ENCODE measurements around the gene KDM6B.

The KDM6B gene

DNA sequence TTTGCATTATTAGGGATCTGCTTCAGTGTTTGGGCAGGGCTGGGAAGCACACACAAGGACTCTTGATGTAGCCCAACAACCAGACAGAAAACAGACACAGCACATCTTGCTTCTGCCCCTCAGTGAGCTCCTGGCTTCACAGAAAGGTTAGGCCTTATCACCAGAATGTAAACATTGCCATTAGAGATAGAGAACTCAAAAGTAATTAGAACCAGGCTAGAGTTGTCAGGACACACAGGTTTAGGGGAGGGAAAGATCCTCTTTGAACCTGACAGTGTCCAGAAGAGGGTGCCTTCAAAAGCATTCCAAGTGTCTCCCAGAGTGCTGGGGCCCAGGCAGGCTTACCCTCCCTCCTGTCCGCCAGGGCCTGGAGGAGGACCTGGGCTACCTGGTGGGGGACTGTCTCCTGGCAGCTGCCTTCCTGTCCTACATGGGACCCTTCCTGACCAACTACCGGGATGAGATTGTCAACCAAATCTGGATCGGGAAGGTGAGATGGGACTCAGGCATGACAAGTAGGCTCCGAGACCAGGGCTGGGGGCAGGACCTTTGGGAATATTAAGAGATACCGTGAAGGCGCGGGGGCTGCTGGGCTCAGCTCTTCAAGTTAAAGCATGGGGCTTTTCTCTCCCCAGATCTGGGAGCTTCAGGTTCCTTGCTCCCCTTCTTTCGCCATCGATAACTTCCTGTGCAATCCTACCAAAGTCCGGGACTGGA lies 16.9 kb upstream of the KDM6B start:
- Mint-ChIP-seq H3K9me3 (no peaks in the 10 kb centered on the region), H3K4me1 (no peaks in the 10 kb centered on the region), H3K4me3 (no peak overlapping the region), H3K27ac (peak overlapping the region in 1 of 2 donors; percentile 29), H3K27me3 (no peaks in the 10 kb centered on the region)
- ATAC-seq (no peak), DNase-seq (no peak)

DNA sequence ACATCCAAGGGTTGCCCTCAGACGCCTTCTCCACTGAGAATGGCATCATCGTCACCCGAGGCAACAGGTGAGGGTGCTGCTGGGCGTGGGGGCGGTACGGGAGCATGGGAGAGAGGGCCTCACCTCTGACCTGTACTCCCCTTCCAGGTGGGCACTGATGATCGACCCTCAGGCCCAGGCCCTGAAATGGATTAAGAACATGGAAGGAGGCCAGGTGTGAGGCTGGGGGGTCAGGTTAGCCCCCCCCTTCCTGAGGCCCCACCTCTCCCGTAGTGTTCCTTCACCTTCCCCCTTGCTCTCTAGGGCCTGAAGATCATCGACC lies 16.4 kb upstream of the KDM6B start:
- Mint-ChIP-seq H3K27me3 (no peaks in the 10 kb centered on the region), H3K27ac (no peak overlapping the region), H3K4me3 (no peak overlapping the region), H3K4me1 (no peaks in the 10 kb centered on the region), H3K9me3 (no peaks in the 10 kb centered on the region)
- no peak for ATAC-seq
- no peak for DNase-seq

DNA sequence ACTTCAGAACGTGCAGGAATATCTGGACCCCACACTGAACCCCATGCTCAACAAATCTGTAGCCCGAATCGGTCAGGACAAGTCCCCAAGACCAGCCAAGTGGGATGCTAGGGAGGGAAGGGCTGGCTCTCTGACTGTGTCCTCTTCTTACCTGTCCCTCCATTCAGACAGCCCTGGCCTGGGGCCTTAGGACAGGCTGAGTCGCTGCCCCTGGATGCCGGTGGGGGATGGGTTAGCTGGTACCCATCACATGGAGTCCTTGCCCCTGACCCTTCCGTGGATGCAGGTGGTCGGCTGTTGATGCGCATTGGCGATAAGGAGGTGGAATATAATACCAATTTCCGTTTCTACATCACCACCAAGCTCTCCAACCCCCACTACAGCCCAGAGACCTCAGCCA lies 16.0 kb upstream of the KDM6B start:
- no peaks in the 10 kb centered on the region for H3K4me1 Mint-ChIP-seq
- H3K27me3 Mint-ChIP-seq = no peaks in the 10 kb centered on the region
- ATAC-seq = no peak
- no peak for DNase-seq
- no peak overlapping the region for H3K27ac Mint-ChIP-seq
- no peak overlapping the region for H3K4me3 Mint-ChIP-seq
- H3K9me3 Mint-ChIP-seq = no peaks in the 10 kb centered on the region

DNA sequence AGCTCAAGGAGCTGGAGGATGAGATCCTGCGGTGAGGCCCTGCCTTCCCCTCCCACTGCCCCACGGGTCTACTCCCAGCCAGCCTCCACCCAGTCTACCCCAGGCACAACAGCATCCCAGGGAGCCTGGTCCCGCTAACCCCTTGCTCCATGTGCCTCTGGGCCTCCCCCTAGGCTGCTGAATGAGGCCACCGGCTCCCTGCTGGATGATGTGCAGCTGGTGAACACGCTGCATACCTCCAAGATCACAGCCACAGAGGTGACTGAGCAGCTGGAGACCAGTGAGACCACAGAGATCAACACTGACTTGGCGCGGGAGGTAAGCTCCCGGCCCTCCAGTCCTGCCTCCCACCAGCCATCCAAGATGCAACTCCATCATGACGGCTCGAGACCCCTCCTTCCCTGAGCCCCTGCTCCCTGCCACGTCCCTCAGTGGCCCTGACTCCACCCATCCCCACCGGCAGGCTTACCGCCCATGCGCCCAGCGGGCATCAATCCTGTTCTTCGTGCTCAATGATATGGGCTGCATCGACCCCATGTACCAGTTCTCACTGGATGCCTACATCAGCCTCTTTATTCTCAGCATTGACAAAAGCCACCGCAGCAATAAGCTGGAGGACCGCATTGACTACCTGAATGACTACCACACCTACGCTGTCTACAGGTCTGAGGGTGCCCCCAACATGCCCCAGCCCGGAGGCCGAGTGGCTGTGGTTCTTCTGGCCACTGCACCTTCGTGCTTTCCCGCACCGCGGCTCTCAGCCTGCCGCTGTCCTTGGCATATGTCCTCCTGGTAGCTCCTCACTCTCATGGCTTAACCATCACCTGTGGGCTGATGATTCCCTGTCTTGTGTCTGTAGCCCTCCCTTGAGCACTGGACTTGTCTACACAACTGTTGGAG lies 15.0 kb upstream of the KDM6B start:
- H3K4me1 Mint-ChIP-seq = no peaks in the 10 kb centered on the region
- ATAC-seq (no peak), DNase-seq (no peak)
- H3K27me3 Mint-ChIP-seq = peaks cover 5% of the 10 kb centered on the region
- H3K9me3 Mint-ChIP-seq = no peaks in the 10 kb centered on the region
- H3K4me3 Mint-ChIP-seq = no peak overlapping the region
- H3K27ac Mint-ChIP-seq = no peak overlapping the region

DNA sequence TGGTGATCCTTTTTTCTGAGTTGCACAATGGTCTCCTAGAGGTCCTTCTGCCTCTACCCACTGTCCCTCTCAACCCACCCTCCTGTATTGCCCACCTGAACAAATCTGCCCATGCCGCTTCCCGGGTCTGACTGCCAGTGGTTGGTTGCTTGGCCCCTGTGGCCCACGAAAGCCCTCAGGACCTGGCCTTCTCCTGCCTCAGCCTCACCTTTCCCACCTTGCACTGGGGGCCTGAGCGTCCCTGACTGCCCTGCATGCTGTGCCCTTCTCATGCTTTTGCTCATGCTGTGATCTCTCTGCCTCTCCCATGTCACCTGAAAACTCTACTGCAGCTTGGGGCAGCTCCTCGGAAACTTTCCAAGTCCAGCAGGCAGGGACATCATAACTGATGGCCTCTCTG lies 13.8 kb upstream of the KDM6B start:
- Mint-ChIP-seq H3K27ac (no peak overlapping the region), H3K4me1 (peaks cover 2% of the 10 kb centered on the region), H3K9me3 (no peaks in the 10 kb centered on the region), H3K4me3 (no peak overlapping the region), H3K27me3 (peaks cover 11% of the 10 kb centered on the region)
- ATAC-seq = no peak
- no peak for DNase-seq

DNA sequence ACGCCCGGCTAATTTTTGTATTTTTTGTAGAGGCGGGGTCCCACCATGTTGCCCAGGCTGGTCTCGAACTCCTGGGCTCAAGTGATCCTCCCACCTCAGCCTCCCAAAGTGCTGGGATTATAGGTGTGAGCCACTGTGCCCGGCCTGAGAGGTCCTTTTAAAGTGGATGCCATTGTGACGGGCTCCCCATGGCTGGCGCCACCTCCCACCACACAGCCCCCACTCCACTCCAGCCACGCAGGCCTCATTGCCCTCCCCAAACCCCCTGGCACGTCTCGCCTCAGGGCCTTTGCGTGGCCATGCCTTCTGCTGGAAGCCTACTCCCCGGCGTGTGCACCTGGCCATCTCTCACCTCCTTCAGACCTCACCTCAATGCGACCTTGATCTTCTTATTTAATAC lies 11.9 kb upstream of the KDM6B start:
- no peaks in the 10 kb centered on the region for H3K9me3 Mint-ChIP-seq
- H3K4me1 Mint-ChIP-seq = peaks cover 6% of the 10 kb centered on the region
- H3K4me3 Mint-ChIP-seq = no peak overlapping the region
- ATAC-seq (no peak), DNase-seq (no peak)
- H3K27me3 Mint-ChIP-seq = peaks cover 15% of the 10 kb centered on the region
- H3K27ac Mint-ChIP-seq = no peak overlapping the region

DNA sequence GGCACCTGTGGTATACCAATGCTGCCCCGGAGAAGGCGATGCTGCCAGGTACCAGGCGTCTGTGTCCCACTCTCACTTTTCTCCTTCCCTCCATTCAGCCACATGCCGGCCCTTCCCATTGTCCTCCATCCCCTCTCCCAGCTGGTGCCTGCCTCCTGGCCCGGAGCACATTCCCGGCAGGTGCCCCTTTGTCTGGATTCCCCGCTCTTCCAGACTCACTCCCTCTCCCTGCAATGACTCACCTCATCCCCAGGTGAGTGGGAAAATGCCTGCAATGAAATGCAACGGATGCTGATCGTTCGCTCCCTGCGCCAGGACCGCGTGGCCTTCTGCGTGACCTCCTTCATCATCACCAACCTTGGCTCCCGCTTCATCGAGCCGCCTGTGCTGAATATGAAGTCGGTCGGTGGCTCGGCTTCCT lies 10.4 kb upstream of the KDM6B start:
- H3K4me1 Mint-ChIP-seq = peaks cover 6% of the 10 kb centered on the region
- no peak overlapping the region for H3K4me3 Mint-ChIP-seq
- DNase-seq (no peak), ATAC-seq (no peak)
- H3K9me3 Mint-ChIP-seq = no peaks in the 10 kb centered on the region
- no peak overlapping the region for H3K27ac Mint-ChIP-seq
- H3K27me3 Mint-ChIP-seq = peaks cover 16% of the 10 kb centered on the region

DNA sequence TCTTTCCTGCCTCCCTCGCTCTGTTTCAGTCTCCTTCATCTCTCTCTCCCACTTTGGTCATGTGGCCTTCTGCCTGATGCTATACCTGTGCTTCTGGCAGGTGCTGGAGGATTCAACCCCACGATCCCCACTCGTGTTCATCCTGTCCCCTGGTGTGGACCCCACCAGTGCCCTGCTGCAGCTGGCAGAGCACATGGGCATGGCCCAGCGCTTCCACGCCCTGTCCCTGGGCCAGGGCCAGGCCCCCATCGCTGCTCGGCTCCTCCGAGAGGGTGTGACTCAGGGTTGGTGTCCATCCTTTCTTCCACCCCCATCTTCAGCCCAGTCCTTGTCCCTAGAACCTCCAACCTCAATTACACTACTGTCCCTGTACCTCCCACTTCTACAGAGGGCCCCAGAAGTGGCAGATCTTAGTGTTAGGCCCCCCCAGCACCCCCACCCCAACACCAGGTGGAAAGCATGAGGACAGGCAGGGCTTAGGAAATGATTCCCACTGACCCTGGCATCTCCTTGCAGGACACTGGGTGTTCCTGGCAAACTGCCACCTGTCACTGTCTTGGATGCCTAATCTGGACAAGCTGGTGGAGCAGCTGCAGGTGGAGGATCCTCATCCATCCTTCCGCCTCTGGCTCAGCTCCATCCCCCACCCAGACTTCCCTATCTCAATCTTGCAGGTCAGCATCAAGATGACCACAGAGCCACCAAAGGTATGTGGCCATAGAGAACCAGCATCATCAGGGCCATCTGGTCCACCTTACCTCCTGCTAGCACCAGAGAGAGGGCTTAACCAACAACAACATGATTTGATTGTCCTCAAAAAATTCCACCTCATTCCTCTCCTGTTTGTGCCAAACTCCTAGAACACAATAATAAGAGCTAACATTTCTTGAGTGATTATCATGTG lies 9.7 kb upstream of the KDM6B start:
- Mint-ChIP-seq H3K4me3 (no peak overlapping the region), H3K27me3 (peaks cover 16% of the 10 kb centered on the region), H3K4me1 (peaks cover 6% of the 10 kb centered on the region), H3K27ac (no peak overlapping the region), H3K9me3 (no peaks in the 10 kb centered on the region)
- ATAC-seq = no peak
- DNase-seq = no peak

DNA sequence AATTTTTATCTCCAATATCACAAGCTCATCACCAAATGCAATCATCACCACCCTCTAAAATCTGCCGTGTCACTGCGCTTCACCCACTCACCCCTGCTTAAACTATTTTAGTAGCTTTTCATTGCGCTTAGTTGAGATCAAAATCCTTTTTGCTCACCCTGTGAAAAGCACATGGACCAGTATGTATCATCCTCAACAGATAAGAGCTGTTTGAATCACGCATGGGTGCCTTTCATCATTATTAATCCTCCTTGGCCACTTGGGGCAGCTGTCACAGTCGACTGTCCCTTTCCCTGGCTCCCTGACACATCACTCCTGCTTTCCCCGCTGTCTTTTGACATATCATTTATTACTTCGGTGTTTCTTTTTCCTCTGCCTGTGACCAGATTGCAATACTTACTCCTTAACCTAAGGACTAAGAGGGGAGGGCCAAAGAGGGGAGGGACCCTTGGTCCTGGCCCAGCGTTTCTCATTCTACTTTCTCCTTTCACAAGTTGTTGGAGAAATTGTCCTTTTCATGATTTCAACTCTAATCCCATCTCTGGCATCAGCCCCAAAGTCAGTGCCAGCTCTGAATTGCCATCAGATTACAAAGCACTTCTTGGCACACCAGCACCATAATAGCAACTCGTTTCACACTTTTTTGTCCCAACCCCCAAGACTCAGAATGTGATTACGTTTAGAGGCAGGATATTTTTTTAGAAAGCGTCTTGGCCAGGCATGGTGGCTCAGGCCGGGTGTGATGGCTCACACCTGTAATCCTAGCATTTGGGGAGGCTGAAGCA lies 8.6 kb upstream of the KDM6B start:
- ATAC-seq (no peak), DNase-seq (no peak)
- Mint-ChIP-seq H3K9me3 (no peaks in the 10 kb centered on the region), H3K4me3 (no peak overlapping the region), H3K4me1 (peaks cover 6% of the 10 kb centered on the region), H3K27ac (peak overlapping the region in 1 of 2 donors; percentile 72), H3K27me3 (peaks cover 16% of the 10 kb centered on the region)

DNA sequence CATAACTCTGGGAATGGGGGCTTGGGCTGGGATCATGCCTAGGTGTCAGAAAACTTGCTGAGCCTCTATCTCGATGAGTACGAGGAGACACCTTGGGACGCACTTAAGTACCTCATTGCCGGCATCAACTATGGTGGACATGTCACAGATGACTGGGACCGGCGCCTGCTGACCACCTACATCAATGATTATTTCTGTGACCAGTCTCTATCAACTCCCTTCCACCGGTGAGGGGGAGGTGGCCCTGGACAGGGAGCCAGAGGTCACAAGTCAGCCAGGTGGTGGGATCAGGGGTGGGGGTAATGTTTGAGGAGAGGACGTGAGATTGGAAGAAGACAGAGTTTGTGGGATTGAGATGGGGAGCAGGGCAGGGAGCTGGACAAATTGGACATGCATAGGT lies 3.4 kb upstream of the KDM6B start:
- H3K27me3 Mint-ChIP-seq = peaks cover 20% of the 10 kb centered on the region

DNA sequence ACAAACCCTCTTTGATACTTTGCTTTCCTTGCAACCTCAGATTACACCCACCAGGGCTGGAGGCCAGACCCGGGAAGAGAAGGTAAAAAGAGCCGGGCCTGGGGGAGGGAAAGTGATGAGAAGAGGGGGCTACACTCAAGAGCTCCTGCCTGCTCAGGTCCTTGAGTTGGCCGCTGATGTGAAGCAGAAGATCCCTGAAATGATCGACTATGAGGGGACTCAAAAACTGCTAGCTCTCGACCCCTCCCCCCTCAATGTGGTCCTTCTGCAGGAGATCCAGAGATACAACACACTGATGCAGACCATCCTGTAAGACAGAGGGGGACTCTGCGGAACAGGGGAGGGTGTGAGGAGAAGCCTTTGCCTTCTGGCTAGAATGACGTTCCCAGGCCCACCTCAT lies 2.8 kb upstream of the KDM6B start:
- H3K4me1 Mint-ChIP-seq = peaks cover 12% of the 10 kb centered on the region
- no peak overlapping the region for H3K4me3 Mint-ChIP-seq
- H3K27ac Mint-ChIP-seq = no peak overlapping the region
- DNase-seq = no peak
- peaks cover 20% of the 10 kb centered on the region for H3K27me3 Mint-ChIP-seq
- H3K9me3 Mint-ChIP-seq = no peaks in the 10 kb centered on the region
- no peak for ATAC-seq

More for the DNA sequence above, 3.4 kb upstream of the KDM6B start:
- Mint-ChIP-seq H3K9me3 (no peaks in the 10 kb centered on the region), H3K27ac (no peak overlapping the region), H3K4me1 (peaks cover 9% of the 10 kb centered on the region), H3K4me3 (no peak overlapping the region)
- DNase-seq (no peak), ATAC-seq (no peak)

DNA sequence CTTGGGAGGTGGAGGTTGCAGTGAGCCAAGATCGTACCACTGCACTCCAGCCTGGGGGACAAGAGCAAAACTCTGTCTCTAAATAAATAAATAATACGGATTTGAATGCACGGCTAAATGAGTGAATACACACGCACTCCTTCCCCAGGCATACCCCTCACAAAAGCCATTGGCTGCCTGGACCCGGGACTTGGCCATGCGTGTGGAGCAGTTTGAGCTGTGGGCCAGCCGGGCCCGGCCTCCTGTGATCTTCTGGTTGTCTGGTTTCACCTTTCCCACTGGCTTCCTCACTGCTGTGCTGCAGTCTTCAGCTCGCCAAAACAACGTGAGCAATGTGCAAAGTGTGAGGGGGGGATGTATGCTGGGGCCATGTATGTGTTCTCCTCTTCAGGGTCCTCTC lies 1.6 kb upstream of the KDM6B start:
- H3K4me3 Mint-ChIP-seq = no peak overlapping the region
- DNase-seq (no peak), ATAC-seq (no peak)
- H3K27ac Mint-ChIP-seq = no peak overlapping the region
- H3K9me3 Mint-ChIP-seq = no peaks in the 10 kb centered on the region
- peaks cover 14% of the 10 kb centered on the region for H3K27me3 Mint-ChIP-seq
- H3K4me1 Mint-ChIP-seq = peaks cover 24% of the 10 kb centered on the region

DNA sequence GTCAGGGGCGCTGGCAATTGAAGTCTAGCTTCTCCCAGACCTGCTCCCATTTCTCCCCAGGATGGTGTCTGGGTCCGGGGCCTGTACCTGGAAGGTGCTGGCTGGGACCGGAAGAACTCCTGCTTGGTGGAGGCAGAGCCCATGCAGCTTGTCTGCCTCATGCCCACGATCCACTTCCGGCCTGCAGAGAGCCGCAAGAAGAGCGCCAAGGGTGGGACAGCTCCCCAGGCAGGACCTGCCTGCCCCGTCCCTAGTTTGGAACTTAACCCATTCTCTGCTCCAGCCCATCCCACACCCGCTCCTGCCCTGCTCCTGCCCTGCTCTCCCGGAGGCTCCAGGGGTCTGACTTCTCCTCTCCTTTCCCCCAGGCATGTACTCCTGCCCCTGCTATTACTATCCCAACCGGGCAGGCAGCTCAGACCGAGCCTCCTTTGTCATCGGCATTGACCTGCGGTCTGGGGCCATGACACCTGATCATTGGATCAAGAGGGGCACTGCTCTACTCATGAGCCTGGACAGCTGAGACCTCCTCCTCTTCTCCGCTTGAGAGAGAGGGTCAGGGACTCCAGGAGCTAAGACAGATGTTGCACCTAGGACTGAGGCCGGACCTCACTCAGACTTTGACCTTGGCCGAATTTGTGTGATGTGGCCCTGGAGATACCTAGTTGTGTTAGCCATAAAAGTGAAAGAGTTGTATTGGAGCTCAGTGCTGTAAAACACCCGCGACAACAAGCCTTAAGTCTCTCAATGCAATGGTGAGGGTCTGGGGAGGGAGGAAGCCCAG lies 814 bp upstream of the KDM6B start:
- H3K27ac Mint-ChIP-seq = peak overlapping the region in 1 of 2 donors; percentile 58
- H3K27me3 Mint-ChIP-seq = peaks cover 14% of the 10 kb centered on the region
- no peaks in the 10 kb centered on the region for H3K9me3 Mint-ChIP-seq
- ATAC-seq (no peak), DNase-seq (no peak)
- peak overlapping the region; percentile 88 to 95 for H3K4me3 Mint-ChIP-seq
- H3K4me1 Mint-ChIP-seq = peaks cover 29% of the 10 kb centered on the region

DNA sequence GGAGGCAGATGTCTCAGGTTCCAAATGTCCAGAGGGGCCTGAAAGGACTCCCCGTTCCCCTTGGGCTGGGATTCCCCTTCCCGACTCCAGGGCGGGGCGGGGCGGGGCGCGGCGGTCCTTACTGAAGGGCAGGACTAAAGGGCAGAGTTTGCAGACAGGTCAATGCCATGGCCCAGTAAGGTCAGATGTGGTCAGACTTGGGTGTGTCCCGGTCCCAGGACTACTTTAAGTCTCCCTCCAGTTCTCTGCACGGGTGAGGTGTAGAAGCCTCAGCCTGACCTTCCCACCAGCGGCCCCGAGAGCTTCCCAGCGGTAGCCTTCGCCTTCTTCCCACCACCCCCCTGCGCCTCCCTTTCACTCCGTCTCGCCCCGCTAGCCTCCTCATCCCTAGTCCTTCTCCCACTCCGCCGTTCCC lies 532 bp downstream of the KDM6B start:
- DNase-seq (no peak), ATAC-seq (peak; percentile 5)
- Mint-ChIP-seq H3K4me1 (peaks cover 41% of the 10 kb centered on the region), H3K9me3 (no peaks in the 10 kb centered on the region), H3K27me3 (peaks cover 14% of the 10 kb centered on the region), H3K4me3 (peak overlapping the region; percentile 88 to 95), H3K27ac (peak overlapping the region; percentile 7 to 94)
